Hepatocyte (in vitro differentiated cells): ENCODE data around the gene AMPH. TPM values are rescaled to one million over a fixed set of nuclear protein-coding genes. Genes with fewer than 3 reads are reported as not detected.

ENCODE experiments used
- DNase-seq: peaks from one replicate; pipeline ENCODE4 v3.0.0-alpha.2; 2016; ENCODE audit warnings: low spot score
- H2AFZ ChIP-seq: fragments of 200-600 bp; sonication (generic); 2 replicates; pipeline ENCODE4 v1.6.0; 2016; ENCODE audit warnings: antibody characterized with exemption, mild to moderate bottlenecking
- H3K27ac ChIP-seq: fragments of 200-600 bp; sonication (generic); 2 replicates; pipeline ENCODE4 v1.5.1; 2016; ENCODE audit warnings: mild to moderate bottlenecking
- H3K27me3 ChIP-seq: fragments of 200-600 bp; sonication (generic); 2 replicates; pipeline ENCODE4 v1.6.1; 2016
- H3K36me3 ChIP-seq: fragments of 200-600 bp; sonication (generic); replicated peaks from 2 replicates; pipeline ENCODE4 v1.5.1; 2016; ENCODE audit warnings: low read depth; ENCODE audit not compliant: insufficient read depth
- H3K4me1 ChIP-seq: fragments of 200-600 bp; sonication (generic); 2 replicates; pipeline ENCODE4 v1.5.1; 2016; ENCODE audit warnings: mild to moderate bottlenecking, moderate library complexity; ENCODE audit not compliant: insufficient read depth
- H3K4me2 ChIP-seq: fragments of 200-600 bp; sonication (generic); 2 replicates; pipeline ENCODE4 v1.6.0; 2016
- H3K4me3 ChIP-seq: fragments of 200-600 bp; sonication (generic); 2 replicates; pipeline ENCODE4 v1.5.1; 2016; ENCODE audit warnings: mild to moderate bottlenecking
- H3K79me2 ChIP-seq: fragments of 200-600 bp; sonication (generic); 2 replicates; pipeline ENCODE4 v1.6.0; 2017; ENCODE audit warnings: mild to moderate bottlenecking
- H3K9me2 ChIP-seq: fragments of 200-600 bp; sonication (generic); replicated peaks from 2 replicates; pipeline ENCODE4 v1.6.0; 2017; ENCODE audit warnings: mild to moderate bottlenecking; ENCODE audit not compliant: insufficient read depth
- H3K9me3 ChIP-seq: fragments of 200-600 bp; sonication (generic); 2 replicates; pipeline ENCODE4 v1.5.1; 2016; ENCODE audit warnings: low read depth, mild to moderate bottlenecking
- H4K20me1 ChIP-seq: fragments of 200-600 bp; sonication (generic); 2 replicates; pipeline ENCODE4 v1.6.0; 2016; ENCODE audit warnings: mild to moderate bottlenecking; ENCODE audit not compliant: insufficient read depth, poor library complexity, severe bottlenecking
- CTCF ChIP-seq: fragments of 200-600 bp; sonication (generic); IDR thresholded peaks from 2 replicates; pipeline ENCODE4 v1.5.1; 2016; ENCODE audit warnings: antibody characterized with exemption, mild to moderate bottlenecking; ENCODE audit not compliant: poor library complexity
- EZH2 ChIP-seq: fragments of 200-600 bp; sonication (generic); IDR thresholded peaks from 2 replicates; pipeline ENCODE4 v1.6.1; 2016; ENCODE audit warnings: antibody characterized with exemption, mild to moderate bottlenecking, borderline replicate concordance
- EZH2phosphoT487 ChIP-seq: fragments of 200-600 bp; sonication (generic); IDR thresholded peaks from one replicate; pipeline ENCODE4 v1.6.1; 2018; ENCODE audit warnings: antibody characterized with exemption, mild to moderate bottlenecking, low read depth, moderate library complexity; ENCODE audit not compliant: unreplicated experiment, severe bottlenecking
- WGBS: methylation state at CpG from one replicate; pipeline ENCODE4 v1.1.6; 2016; ENCODE audit warnings: low lambda C conversion rate; ENCODE audit errors: missing lambda C conversion rate; 5-methylcytosine and 5-hydroxymethylcytosine counted together
- polyA plus RNA-seq: library from polyadenylated mRNA; unstranded; fragments of >200 nt; fragmentation: Nextera tagmentation; extraction: Ambion mirVana; gene quantifications from 2 replicates; pipeline ENCODE4 v1.2.1, GENCODE V29; 2016
- total RNA-seq: library from RNA; depleted of rRNA; stranded (reverse); fragments of >200 nt; gene quantifications from 2 replicates; pipeline ENCODE4 v1.2.3, GENCODE V29; 2014

AMPH gene
- total and polyA plus RNA-seq, 2 experiments from 2014 or later, result 2.0 to 2.8 TPM

- Histone ChIP-seq H3K36me3 (no peaks in the 10 kb centered on the region), H3K4me3 (no peak overlapping the region), H3K27ac (no peak overlapping the region), H3K79me2 (no peaks in the 10 kb centered on the region), H3K4me2 (no peak overlapping the region), H4K20me1 (no peaks in the 10 kb centered on the region), H3K9me3 (no peaks in the 10 kb centered on the region), H3K27me3 (no peaks in the 10 kb centered on the region), H2AFZ (no peak overlapping the region), H3K4me1 (no peaks in the 10 kb centered on the region), H3K9me2 (no peaks in the 10 kb centered on the region)
- 87% methylated on average over 12 of the region's 12 CpGs for WGBS
- DNase-seq, result no peak
- TF ChIP-seq EZH2 (no peak), EZH2phosphoT487 (no peak), CTCF (no peak)
These were observed 41.0 kb upstream of the AMPH start for GRCh38 chr7:38671911-38672905.

GRCh38 chr7:38669965-38670520 lies 38.9 kb upstream of the AMPH start:
- Histone ChIP-seq H4K20me1 (no peaks in the 10 kb centered on the region), H3K4me2 (no peak overlapping the region), H3K9me3 (no peaks in the 10 kb centered on the region), H3K79me2 (no peaks in the 10 kb centered on the region), H3K36me3 (no peaks in the 10 kb centered on the region), H3K9me2 (no peaks in the 10 kb centered on the region), H2AFZ (no peak overlapping the region), H3K4me1 (no peaks in the 10 kb centered on the region), H3K27ac (no peak overlapping the region), H3K27me3 (no peaks in the 10 kb centered on the region), H3K4me3 (no peak overlapping the region)
- no peak for DNase-seq
- TF ChIP-seq CTCF, result no peak
- no peak for TF ChIP-seq EZH2phosphoT487
- no peak for TF ChIP-seq EZH2
- 80% methylated on average over 5 of the region's 5 CpGs for WGBS

GRCh38 chr7:38664972-38665371 lies 33.8 kb upstream of the AMPH start:
- no peaks in the 10 kb centered on the region for H3K27me3 ChIP-seq
- no peaks in the 10 kb centered on the region for H3K9me2 ChIP-seq
- no peak overlapping the region for H3K4me3 ChIP-seq
- no peak overlapping the region for H3K4me2 ChIP-seq
- no peak overlapping the region for H3K27ac ChIP-seq
- H2AFZ ChIP-seq, result no peak overlapping the region
- DNase-seq, result no peak
- no peaks in the 10 kb centered on the region for H3K79me2 ChIP-seq
- 92% methylated on average over 7 of the region's 7 CpGs for WGBS
- TF ChIP-seq CTCF (no peak), EZH2 (no peak), EZH2phosphoT487 (no peak)
- no peaks in the 10 kb centered on the region for H3K4me1 ChIP-seq
- H3K36me3 ChIP-seq, result no peaks in the 10 kb centered on the region
- H4K20me1 ChIP-seq, result no peaks in the 10 kb centered on the region
- no peaks in the 10 kb centered on the region for H3K9me3 ChIP-seq
